BLaER1 treated with 17β-estradiol and CSF1 and Interleukin-3, amounts not matched to agents 10 nM and 100 nM (cell line): ENCODE data around the gene ATP8B2.
"Not testable (repeated sequence)": the region's sequence is repeated elsewhere in the genome, so short reads cannot be mapped to it uniquely, and the experiment has no call there.

ENCODE experiments used
- H3K27ac ChIP-seq, 11 experiments: shearing (Covaris generic); formaldehyde crosslinking; 2 replicates each; pipeline ENCODE4 v1.8.1; 2022
- H3K27me3 ChIP-seq, 11 experiments: shearing (Covaris generic); formaldehyde crosslinking; 2 replicates each; pipeline ENCODE4 v1.8.1; 2022
- H3K36me3 ChIP-seq, 11 experiments: shearing (Covaris generic); formaldehyde crosslinking; 2 replicates each; pipeline ENCODE4 v1.8.1; 2022
- H3K4me1 ChIP-seq, 10 experiments: shearing (Covaris generic); formaldehyde crosslinking; 2 replicates each; pipeline ENCODE4 v1.8.1; 2022
- H3K4me2 ChIP-seq, 11 experiments: shearing (Covaris generic); formaldehyde crosslinking; 2 replicates each; pipeline ENCODE4 v1.8.1; 2022
- H3K4me3 ChIP-seq, 10 experiments: shearing (Covaris generic); formaldehyde crosslinking; 2 replicates each; pipeline ENCODE4 v1.8.1; 2022
- H3K9ac ChIP-seq, 11 experiments: shearing (Covaris generic); formaldehyde crosslinking; 2 replicates each; pipeline ENCODE4 v1.8.1; 2022
- H3K9me3 ChIP-seq, 11 experiments: shearing (Covaris generic); formaldehyde crosslinking; replicated peaks in 1 of 11; 2 replicates each; pipeline ENCODE4 v1.8.1; 2022
- H4K20me1 ChIP-seq, 11 experiments: shearing (Covaris generic); formaldehyde crosslinking; 2 replicates each; pipeline ENCODE4 v1.8.1; 2022
- Cebpa-rat ChIP-seq, 11 experiments: shearing (Covaris generic); IDR thresholded peaks; 2 replicates each; pipeline ENCODE4 v1.8.1; 2022

The ATP8B2 gene

GRCh38 chr1:154361357-154361756 lies 36.0 kb downstream of the ATP8B2 start:
- Histone ChIP-seq H3K4me1 (no peaks in the 10 kb centered on the region), H3K4me2 (no peak overlapping the region)

GRCh38 chr1:154371436-154371835 lies 46.1 kb downstream of the ATP8B2 start:
- no peak overlapping the region for H3K9ac ChIP-seq
- no peak overlapping the region for H3K4me2 ChIP-seq
- H3K27ac ChIP-seq, result no peak overlapping the region
- H3K9me3 ChIP-seq, result no peaks in the 10 kb centered on the region
- H3K27me3 ChIP-seq, result no peaks in the 10 kb centered on the region
- peaks cover 0 to 28% (median 10%) of the 10 kb centered on the region in 10 experiments; a peak in 13 of 20 replicates for H3K4me1 ChIP-seq
- no peaks in the 10 kb centered on the region for H3K36me3 ChIP-seq
- H4K20me1 ChIP-seq, result no peaks in the 10 kb centered on the region
- no peak overlapping the region for H3K4me3 ChIP-seq
- no peak for TF ChIP-seq Cebpa-rat (IDR thresholded peaks at IDR 0.05)

More at GRCh38 chr1:154361357-154361756, 36.0 kb downstream of the ATP8B2 start:
- Histone ChIP-seq H3K4me3 (no peak overlapping the region), H3K9ac (no peak overlapping the region), H3K36me3 (no peaks in the 10 kb centered on the region), H4K20me1 (no peaks in the 10 kb centered on the region), H3K27me3 (no peaks in the 10 kb centered on the region), H3K9me3 (no peaks in the 10 kb centered on the region), H3K27ac (no peak overlapping the region)
- no peak for TF ChIP-seq Cebpa-rat (IDR thresholded peaks at IDR 0.05)

GRCh38 chr1:154373777-154374357 lies 48.5 kb downstream of the ATP8B2 start:
- not testable (repeated sequence) for H3K4me3 ChIP-seq, H3K36me3 ChIP-seq, H3K9me3 ChIP-seq, H3K27me3 ChIP-seq, H4K20me1 ChIP-seq, H3K9ac ChIP-seq
- Histone ChIP-seq H3K4me2 (peak overlapping the region in 10 of 11 experiments; percentile 8 to 75 (median 54); a peak in 15 of 22 replicates), H3K4me1 (peaks cover 0 to 28% (median 17%) of the 10 kb centered on the region in 10 experiments; a peak in 14 of 20 replicates), H3K27ac (peak overlapping the region in 4 of 11 experiments; percentile 4 to 52 (median 31); a peak in 5 of 22 replicates)

- Histone ChIP-seq H3K36me3 (no peaks in the 10 kb centered on the region), H4K20me1 (no peaks in the 10 kb centered on the region), H3K27ac (no peak overlapping the region), H3K4me1 (peaks cover 0 to 20% (median 10%) of the 10 kb centered on the region in 10 experiments; a peak in 14 of 20 replicates), H3K9me3 (peaks cover 0 to 13% (median 5%) of the 10 kb centered on the region in 11 experiments; a peak in 9 of 22 replicates), H3K9ac (no peak overlapping the region), H3K4me3 (no peak overlapping the region), H3K27me3 (no peaks in the 10 kb centered on the region), H3K4me2 (no peak overlapping the region)
- TF ChIP-seq Cebpa-rat (IDR thresholded peaks at IDR 0.05), result no peak
Observed at GRCh38 chr1:154379301-154379700, 54.0 kb downstream of the ATP8B2 start.

- H4K20me1 ChIP-seq, result no peaks in the 10 kb centered on the region
- no peak overlapping the region for H3K27ac ChIP-seq
- H3K27me3 ChIP-seq, result no peaks in the 10 kb centered on the region
- H3K4me2 ChIP-seq, result peak overlapping the region in 8 of 11 experiments; percentile 13 to 63 (median 48); a peak in 9 of 22 replicates
- no peak overlapping the region for H3K9ac ChIP-seq
- no peaks in the 10 kb centered on the region for H3K36me3 ChIP-seq
- TF ChIP-seq Cebpa-rat (IDR thresholded peaks at IDR 0.05), result no peak
- H3K4me3 ChIP-seq, result no peak overlapping the region
- peaks cover 0 to 4% (median 0%) of the 10 kb centered on the region in 11 experiments; a peak in 4 of 22 replicates for H3K9me3 ChIP-seq
- peaks cover 0 to 28% (median 11%) of the 10 kb centered on the region in 10 experiments; a peak in 13 of 20 replicates for H3K4me1 ChIP-seq
Observed at GRCh38 chr1:154384650-154385489, 59.5 kb downstream of the ATP8B2 start.

GRCh38 chr1:154386643-154387352 lies 61.5 kb downstream of the ATP8B2 start:
- peaks cover 0 to 36% (median 14%) of the 10 kb centered on the region in 10 experiments; a peak in 14 of 20 replicates for H3K4me1 ChIP-seq
- no peak for TF ChIP-seq Cebpa-rat (IDR thresholded peaks at IDR 0.05)
- no peaks in the 10 kb centered on the region for H3K36me3 ChIP-seq
- peak overlapping the region in 1 of 11 experiments; percentile 26; a peak in 1 of 22 replicates for H3K4me2 ChIP-seq
- no peaks in the 10 kb centered on the region for H4K20me1 ChIP-seq
- H3K9ac ChIP-seq, result no peak overlapping the region
- no peaks in the 10 kb centered on the region for H3K9me3 ChIP-seq
- H3K4me3 ChIP-seq, result no peak overlapping the region
- no peak overlapping the region for H3K27ac ChIP-seq
- H3K27me3 ChIP-seq, result no peaks in the 10 kb centered on the region

GRCh38 chr1:154391086-154391770 lies 65.9 kb downstream of the ATP8B2 start:
- Histone ChIP-seq H4K20me1 (no peaks in the 10 kb centered on the region), H3K4me3 (no peak overlapping the region), H3K27ac (0 out of 22 replicates have a peak overlapping the region, but pooled peaks of 1 of the 11 experiments have one; percentile 15), H3K36me3 (no peaks in the 10 kb centered on the region), H3K27me3 (no peaks in the 10 kb centered on the region), H3K4me2 (peak overlapping the region in 4 of 11 experiments; percentile 3 to 11 (median 6); a peak in 2 of 22 replicates), H3K9ac (no peak overlapping the region), H3K4me1 (peaks cover 0 to 15% (median 6%) of the 10 kb centered on the region in 10 experiments; a peak in 10 of 20 replicates), H3K9me3 (peaks cover 4 to 19% (median 12%) of the 10 kb centered on the region in 11 experiments; a peak in 16 of 22 replicates)
- no peak for TF ChIP-seq Cebpa-rat (IDR thresholded peaks at IDR 0.05)

GRCh38 chr1:154398141-154398540 lies 72.8 kb downstream of the ATP8B2 start:
- Histone ChIP-seq H3K27ac (peak overlapping the region in 6 of 11 experiments; percentile 12 to 52 (median 42); a peak in 7 of 22 replicates), H3K9ac (no peak overlapping the region), H3K27me3 (no peaks in the 10 kb centered on the region), H4K20me1 (no peaks in the 10 kb centered on the region), H3K4me3 (no peak overlapping the region), H3K36me3 (no peaks in the 10 kb centered on the region), H3K4me1 (peaks cover 26 to 59% (median 43%) of the 10 kb centered on the region in 10 experiments), H3K4me2 (peak overlapping the region in 6 of 11 experiments; percentile 37 to 62 (median 42); a peak in 11 of 22 replicates), H3K9me3 (peaks cover 4 to 19% (median 12%) of the 10 kb centered on the region in 11 experiments; a peak in 16 of 22 replicates)
- no peak for TF ChIP-seq Cebpa-rat (IDR thresholded peaks at IDR 0.05)
